Subcutaneous adipose tissue (tissue), 4 donors: ENCODE data around the gene TLE4. TPM values are rescaled to one million over a fixed set of nuclear protein-coding genes. Genes with fewer than 3 reads are reported as not detected.

Experiments used
- total RNA-seq, 4 donors: library from RNA; depleted of rRNA; stranded (reverse); fragments of >200 nt; gene quantifications; one replicate each; pipeline ENCODE4 v1.1.0, GENCODE V29; 2016
- TF ChIP-seq, protein P1 (sequence below): fragments of 450-650 bp; IDR thresholded peaks from one replicate; pipeline ENCODE4 v1.5.1; 2016; ENCODE audit warnings: low read depth, mild to moderate bottlenecking, control low read depth, antibody characterized with exemption, moderate library complexity

The TLE4 gene
- total RNA-seq, 4 donors from 2014 or later: 16.5 to 25.2 (median 21.2) TPM

GRCh38 chr9:79657891-79658290 is 86.1 kb downstream of the TLE4 start:
- TF ChIP-seq, protein P1, sequence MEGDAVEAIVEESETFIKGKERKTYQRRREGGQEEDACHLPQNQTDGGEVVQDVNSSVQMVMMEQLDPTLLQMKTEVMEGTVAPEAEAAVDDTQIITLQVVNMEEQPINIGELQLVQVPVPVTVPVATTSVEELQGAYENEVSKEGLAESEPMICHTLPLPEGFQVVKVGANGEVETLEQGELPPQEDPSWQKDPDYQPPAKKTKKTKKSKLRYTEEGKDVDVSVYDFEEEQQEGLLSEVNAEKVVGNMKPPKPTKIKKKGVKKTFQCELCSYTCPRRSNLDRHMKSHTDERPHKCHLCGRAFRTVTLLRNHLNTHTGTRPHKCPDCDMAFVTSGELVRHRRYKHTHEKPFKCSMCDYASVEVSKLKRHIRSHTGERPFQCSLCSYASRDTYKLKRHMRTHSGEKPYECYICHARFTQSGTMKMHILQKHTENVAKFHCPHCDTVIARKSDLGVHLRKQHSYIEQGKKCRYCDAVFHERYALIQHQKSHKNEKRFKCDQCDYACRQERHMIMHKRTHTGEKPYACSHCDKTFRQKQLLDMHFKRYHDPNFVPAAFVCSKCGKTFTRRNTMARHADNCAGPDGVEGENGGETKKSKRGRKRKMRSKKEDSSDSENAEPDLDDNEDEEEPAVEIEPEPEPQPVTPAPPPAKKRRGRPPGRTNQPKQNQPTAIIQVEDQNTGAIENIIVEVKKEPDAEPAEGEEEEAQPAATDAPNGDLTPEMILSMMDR: no peak

GRCh38 chr9:79658926-79659325 is 87.2 kb downstream of the TLE4 start:
- TF ChIP-seq, protein P1: no peak

DNA sequence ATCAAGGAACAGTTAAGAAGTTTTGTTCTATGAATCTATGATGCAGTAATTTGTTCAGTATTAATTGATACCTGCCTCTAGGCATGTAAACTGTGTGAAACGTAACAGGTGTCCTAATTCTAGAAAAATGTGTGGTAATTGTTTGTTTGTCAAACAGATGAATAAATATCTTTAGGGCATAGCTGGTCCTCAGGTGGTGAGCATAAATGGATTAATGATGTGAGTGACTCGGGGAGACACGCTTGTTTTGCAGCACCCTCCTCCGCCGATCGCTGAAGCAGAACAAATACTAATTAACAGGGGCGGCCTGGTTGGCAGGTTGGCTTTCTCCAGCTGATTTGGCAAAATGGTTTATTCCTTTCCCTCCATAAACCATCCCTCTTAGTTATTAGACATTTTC is 88.8 kb downstream of the TLE4 start:
- TF ChIP-seq, protein P1: no peak

GRCh38 chr9:79661279-79661678 is 89.5 kb downstream of the TLE4 start:
- TF ChIP-seq, protein P1: no peak

- TF ChIP-seq, protein P1: no peak
Observed at GRCh38 chr9:79661886-79662536, 90.2 kb downstream of the TLE4 start.

GRCh38 chr9:79662537-79662956 is 90.8 kb downstream of the TLE4 start:
- TF ChIP-seq, protein P1: no peak

DNA sequence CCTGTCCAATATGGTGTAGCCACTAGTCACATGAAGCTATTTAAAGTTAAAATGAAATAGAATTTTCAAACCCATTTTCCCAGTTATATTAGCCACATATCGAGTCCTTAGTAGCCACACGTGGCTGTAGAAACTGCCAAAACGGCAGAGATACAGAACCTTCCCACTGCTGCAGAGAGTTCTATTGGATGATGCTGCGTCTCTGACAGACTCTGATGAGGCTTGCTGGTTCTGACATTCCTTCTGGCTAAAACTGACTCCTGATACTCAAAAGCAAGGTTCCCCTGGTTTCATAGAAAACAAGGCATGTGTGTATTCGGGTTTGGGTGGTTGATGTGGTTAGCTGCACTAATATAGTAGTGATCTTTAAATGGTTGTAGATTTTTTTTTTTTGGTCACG is 91.5 kb downstream of the TLE4 start:
- TF ChIP-seq, protein P1: no peak
